T-helper 2 cell treated with Interferon-gamma antibody and Interleukin-4, amounts not matched to agents 5 μg/mL and 100 μg/mL, for 36 hours (primary cell): ENCODE data around the gene HUNK.

Source experiments
- DNase-seq: peaks from one replicate; pipeline ENCODE4 v3.0.0; 2021; ENCODE audit warnings: low spot score
- H3K27ac Mint-ChIP-seq: one replicate; pipeline ENCODE4 v1.8.0; 2021; ENCODE audit warnings: mild to moderate bottlenecking, mixed read lengths
- H3K27me3 Mint-ChIP-seq: one replicate; pipeline ENCODE4 v1.8.0; 2021; ENCODE audit warnings: low read depth, mixed read lengths
- H3K36me3 Mint-ChIP-seq: one replicate; pipeline ENCODE4 v1.8.0; 2021; ENCODE audit warnings: low read depth, mixed read lengths
- H3K4me1 Mint-ChIP-seq: one replicate; pipeline ENCODE4 v1.8.0; 2021; ENCODE audit warnings: low read depth, mixed read lengths
- H3K4me3 Mint-ChIP-seq: one replicate; pipeline ENCODE4 v1.8.0; 2022; ENCODE audit warnings: mild to moderate bottlenecking, moderate library complexity, mixed read lengths
- H3K9me3 Mint-ChIP-seq: one replicate; pipeline ENCODE4 v1.8.0; 2021; ENCODE audit warnings: mixed read lengths

HUNK gene

DNA sequence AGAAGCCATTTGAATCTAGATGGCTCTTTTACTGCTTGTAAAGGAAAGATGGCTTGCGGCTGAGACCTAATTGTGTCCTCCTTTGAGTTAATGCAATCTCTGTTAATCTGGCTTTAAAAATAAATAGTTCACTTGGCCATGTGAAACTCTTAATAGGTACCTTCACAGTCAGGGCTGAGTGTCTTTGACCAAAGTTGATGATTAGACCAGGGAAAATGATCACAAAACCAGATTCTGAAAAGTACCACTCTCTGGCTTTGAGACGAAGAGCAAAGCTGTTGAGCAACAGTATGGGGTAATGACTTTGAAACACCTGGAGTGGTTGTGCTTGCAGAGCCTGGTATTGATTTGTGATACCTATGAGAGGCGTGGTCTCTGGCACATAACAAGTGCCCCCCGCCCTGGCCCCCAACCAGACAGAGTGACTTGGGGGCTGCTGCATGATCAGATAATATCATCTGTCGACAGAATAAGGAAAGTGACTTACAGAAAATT, 4.7 kb downstream of the HUNK start:
- Mint-ChIP-seq H3K27ac (no peak overlapping the region), H3K36me3 (no peaks in the 10 kb centered on the region), H3K4me1 (peaks cover under 1% of the 10 kb centered on the region), H3K27me3 (peaks cover 33% of the 10 kb centered on the region), H3K4me3 (no peak overlapping the region), H3K9me3 (no peaks in the 10 kb centered on the region)
- no peak for DNase-seq

DNA sequence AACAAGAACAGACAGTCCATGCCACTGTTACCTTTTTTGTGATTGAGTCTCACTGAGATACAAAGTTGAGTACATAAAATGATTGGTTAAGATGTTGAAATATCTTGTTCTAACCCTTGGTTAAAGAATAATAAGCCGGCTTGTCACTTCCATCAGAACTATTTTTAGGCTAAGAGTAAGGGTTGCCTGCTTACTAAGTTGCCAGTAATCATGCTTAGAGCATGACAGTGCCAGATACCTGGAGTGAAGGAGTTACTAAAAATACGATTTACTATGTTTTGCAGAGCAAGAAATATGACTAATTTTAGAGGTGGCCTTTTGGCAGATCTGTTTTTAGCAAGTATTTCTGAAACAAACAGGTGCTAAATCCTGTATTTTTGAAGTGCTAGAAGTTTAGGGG, 6.0 kb downstream of the HUNK start:
- H3K27me3 Mint-ChIP-seq: peaks cover 31% of the 10 kb centered on the region
- no peaks in the 10 kb centered on the region for H3K9me3 Mint-ChIP-seq

GRCh38 chr21:31879241-31879650, 6.4 kb downstream of the HUNK start:
- Mint-ChIP-seq H3K9me3 (no peaks in the 10 kb centered on the region), H3K36me3 (no peaks in the 10 kb centered on the region), H3K4me1 (no peaks in the 10 kb centered on the region), H3K27ac (no peak overlapping the region), H3K27me3 (peaks cover 30% of the 10 kb centered on the region), H3K4me3 (no peak overlapping the region)
- no peak for DNase-seq

More for the DNA sequence above, 6.0 kb downstream of the HUNK start:
- no peak for DNase-seq
- Mint-ChIP-seq H3K4me3 (no peak overlapping the region), H3K27ac (no peak overlapping the region), H3K36me3 (no peaks in the 10 kb centered on the region), H3K4me1 (no peaks in the 10 kb centered on the region)

GRCh38 chr21:31879911-31880310, 7.1 kb downstream of the HUNK start:
- H3K9me3 Mint-ChIP-seq: no peaks in the 10 kb centered on the region
- peaks cover 26% of the 10 kb centered on the region for H3K27me3 Mint-ChIP-seq
- H3K4me1 Mint-ChIP-seq: no peaks in the 10 kb centered on the region
- no peak for DNase-seq
- H3K36me3 Mint-ChIP-seq: no peaks in the 10 kb centered on the region
- no peak overlapping the region for H3K27ac Mint-ChIP-seq
- no peak overlapping the region for H3K4me3 Mint-ChIP-seq

GRCh38 chr21:31880816-31881215, 8.0 kb downstream of the HUNK start:
- Mint-ChIP-seq H3K9me3 (no peaks in the 10 kb centered on the region), H3K4me3 (no peak overlapping the region), H3K4me1 (no peaks in the 10 kb centered on the region), H3K36me3 (no peaks in the 10 kb centered on the region), H3K27me3 (peaks cover 18% of the 10 kb centered on the region), H3K27ac (no peak overlapping the region)
- DNase-seq: no peak

GRCh38 chr21:31882711-31883110, 9.9 kb downstream of the HUNK start:
- Mint-ChIP-seq H3K27me3 (peaks cover 8% of the 10 kb centered on the region), H3K4me1 (no peaks in the 10 kb centered on the region), H3K27ac (no peak overlapping the region), H3K9me3 (no peaks in the 10 kb centered on the region), H3K36me3 (no peaks in the 10 kb centered on the region), H3K4me3 (no peak overlapping the region)
- DNase-seq: no peak

GRCh38 chr21:31885146-31885545, 12.3 kb downstream of the HUNK start:
- no peaks in the 10 kb centered on the region for H3K9me3 Mint-ChIP-seq
- H3K27ac Mint-ChIP-seq: no peak overlapping the region

DNA sequence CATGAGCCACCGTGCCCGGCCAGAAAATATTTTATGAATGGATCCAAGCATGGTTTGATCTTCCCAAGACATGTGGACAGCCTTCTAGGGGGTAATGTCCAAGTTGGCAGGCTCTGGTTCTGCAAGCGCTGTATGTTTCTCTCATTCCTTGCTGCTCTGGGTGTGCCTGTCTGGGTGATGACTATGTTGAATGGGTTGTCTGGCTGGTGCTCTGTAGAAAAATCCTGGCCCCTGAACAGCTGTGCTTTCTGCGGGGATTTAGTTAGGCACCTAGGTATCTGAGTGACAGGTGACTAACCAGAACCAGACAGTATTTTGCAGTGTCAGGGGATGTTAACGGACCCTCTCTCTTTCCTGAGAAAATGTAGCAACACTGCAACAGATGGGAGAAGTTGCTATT, 14.1 kb downstream of the HUNK start:
- Mint-ChIP-seq H3K27ac (no peak overlapping the region), H3K4me1 (no peaks in the 10 kb centered on the region), H3K4me3 (no peak overlapping the region), H3K27me3 (no peaks in the 10 kb centered on the region), H3K36me3 (no peaks in the 10 kb centered on the region), H3K9me3 (no peaks in the 10 kb centered on the region)
- DNase-seq: no peak

More at GRCh38 chr21:31885146-31885545, 12.3 kb downstream of the HUNK start:
- DNase-seq: no peak
- Mint-ChIP-seq H3K36me3 (no peaks in the 10 kb centered on the region), H3K4me3 (no peak overlapping the region), H3K4me1 (no peaks in the 10 kb centered on the region), H3K27me3 (peaks cover 5% of the 10 kb centered on the region)

- no peak for DNase-seq
- no peaks in the 10 kb centered on the region for H3K27me3 Mint-ChIP-seq
- no peaks in the 10 kb centered on the region for H3K4me1 Mint-ChIP-seq
- H3K9me3 Mint-ChIP-seq: no peaks in the 10 kb centered on the region
- no peak overlapping the region for H3K27ac Mint-ChIP-seq
- no peak overlapping the region for H3K4me3 Mint-ChIP-seq
- no peaks in the 10 kb centered on the region for H3K36me3 Mint-ChIP-seq
These were observed 14.6 kb downstream of the HUNK start for GRCh38 chr21:31887391-31887841.

DNA sequence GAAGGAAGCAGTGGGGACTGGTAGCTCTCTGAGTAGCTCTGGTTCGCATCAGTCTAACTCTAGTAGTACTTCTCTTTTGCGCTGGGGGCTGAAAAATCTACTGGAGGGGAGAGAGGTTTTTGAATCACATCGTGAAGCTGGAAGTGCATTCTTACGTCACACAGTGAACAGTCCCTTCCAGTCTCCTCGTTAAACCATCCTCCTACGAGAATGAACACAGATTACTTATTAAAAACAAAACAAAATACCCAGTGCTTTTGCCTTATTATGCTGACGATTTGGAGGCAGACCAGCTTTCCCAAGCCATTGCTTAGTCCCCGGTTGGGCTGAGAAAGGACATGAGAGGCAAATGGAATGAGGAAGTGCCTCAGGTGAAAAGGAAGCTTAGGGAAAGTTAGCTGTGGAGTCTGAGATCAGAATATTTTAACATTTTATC, 16.1 kb downstream of the HUNK start:
- no peak for DNase-seq
- no peak overlapping the region for H3K4me3 Mint-ChIP-seq
- no peaks in the 10 kb centered on the region for H3K36me3 Mint-ChIP-seq
- H3K4me1 Mint-ChIP-seq: no peaks in the 10 kb centered on the region
- no peaks in the 10 kb centered on the region for H3K9me3 Mint-ChIP-seq
- H3K27me3 Mint-ChIP-seq: no peaks in the 10 kb centered on the region
- H3K27ac Mint-ChIP-seq: no peak overlapping the region

DNA sequence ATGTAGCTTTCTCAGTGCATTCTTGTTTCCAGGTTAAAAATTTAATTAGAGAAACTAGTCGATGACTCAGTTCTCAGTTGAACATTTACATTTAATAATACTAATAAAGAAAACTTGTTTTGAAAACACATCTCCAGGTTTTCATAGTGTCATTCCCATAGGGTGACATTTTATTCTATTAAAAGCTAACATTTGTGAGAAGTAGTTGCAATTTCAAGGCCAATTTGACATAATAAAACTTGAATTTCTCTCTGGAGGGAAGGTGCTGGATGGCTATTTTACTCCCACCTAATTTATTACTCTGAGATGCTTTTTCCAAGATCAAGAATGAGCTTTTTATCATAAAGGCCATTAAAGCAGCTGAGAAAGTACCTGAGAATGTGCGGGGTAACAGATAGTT, 16.6 kb downstream of the HUNK start:
- Mint-ChIP-seq H3K4me3 (no peak overlapping the region), H3K27me3 (no peaks in the 10 kb centered on the region), H3K36me3 (no peaks in the 10 kb centered on the region), H3K27ac (no peak overlapping the region), H3K4me1 (no peaks in the 10 kb centered on the region), H3K9me3 (no peaks in the 10 kb centered on the region)
- DNase-seq: no peak

GRCh38 chr21:31892686-31893085, 19.9 kb downstream of the HUNK start:
- H3K27me3 Mint-ChIP-seq: no peaks in the 10 kb centered on the region
- no peak overlapping the region for H3K4me3 Mint-ChIP-seq
- H3K27ac Mint-ChIP-seq: no peak overlapping the region
- no peaks in the 10 kb centered on the region for H3K36me3 Mint-ChIP-seq
- no peak for DNase-seq
- no peaks in the 10 kb centered on the region for H3K4me1 Mint-ChIP-seq
- H3K9me3 Mint-ChIP-seq: no peaks in the 10 kb centered on the region

DNA sequence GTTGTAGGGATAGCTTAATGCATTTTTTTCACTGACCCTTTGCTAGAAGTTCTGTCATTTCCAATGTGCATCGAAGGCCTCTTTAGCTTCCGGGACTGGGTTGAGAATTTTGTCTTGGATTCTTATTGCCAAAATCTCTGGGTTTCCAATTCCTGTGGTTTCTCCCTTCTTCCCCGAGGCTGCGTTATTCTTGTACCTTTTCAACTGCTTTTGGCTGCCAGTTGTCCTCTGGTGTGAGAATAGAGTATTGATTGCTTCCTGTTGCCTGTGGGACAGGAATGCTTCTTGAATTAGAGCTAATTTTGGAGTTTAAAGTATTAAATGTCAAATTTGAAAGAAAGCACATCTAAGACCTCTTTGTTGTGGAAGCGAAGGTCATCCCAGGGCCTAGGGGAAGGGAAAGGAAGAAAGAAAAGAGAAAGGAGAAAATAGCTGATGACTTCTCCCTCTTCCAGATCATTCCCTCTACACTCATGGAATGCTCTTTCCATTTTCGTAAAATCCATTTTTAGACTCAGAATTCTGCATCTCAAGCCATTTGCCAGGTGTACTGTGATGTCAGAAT, 21.1 kb downstream of the HUNK start:
- no peak overlapping the region for H3K4me3 Mint-ChIP-seq
- no peak for DNase-seq
- H3K27ac Mint-ChIP-seq: no peak overlapping the region
- H3K9me3 Mint-ChIP-seq: no peaks in the 10 kb centered on the region
- no peaks in the 10 kb centered on the region for H3K4me1 Mint-ChIP-seq
- no peaks in the 10 kb centered on the region for H3K36me3 Mint-ChIP-seq
- no peaks in the 10 kb centered on the region for H3K27me3 Mint-ChIP-seq

- Mint-ChIP-seq H3K4me3 (no peak overlapping the region), H3K9me3 (no peaks in the 10 kb centered on the region), H3K27ac (no peak overlapping the region), H3K4me1 (no peaks in the 10 kb centered on the region), H3K27me3 (no peaks in the 10 kb centered on the region), H3K36me3 (no peaks in the 10 kb centered on the region)
- DNase-seq: no peak
These were observed 21.6 kb downstream of the HUNK start for GRCh38 chr21:31894457-31894856.
